ENCODE results near the gene SPINT1.

The SPINT1 gene

GRCh38 chr15:40858706-40859105 lies 14.9 kb downstream of the SPINT1 start:
- Histone ChIP-seq H3K27ac (ENCODE audit: extremely low read depth, low read depth, low read length) (no peak overlapping the region), H3K4me1 (ENCODE audit: control insufficient read depth, insufficient read depth, low read length) (no peaks in the 10 kb centered on the region), H3K9me3 (ENCODE audit: control insufficient read depth, insufficient read depth, low read depth, low read length) (no peaks in the 10 kb centered on the region), H3K4me3 (ENCODE audit: low read depth, low read length) (no peak overlapping the region), H3K36me3 (ENCODE audit: control insufficient read depth in 2 of 2, insufficient read depth in 1 of 2, low read length in 2 of 2) (peaks cover 0 to 26% of the 10 kb centered on the region in 2 experiments; a peak in 1 of 3 replicates)
- TF ChIP-seq ZNF366 (tag by site-specific recombination; conservative IDR thresholded peaks at IDR 0.05) (no peak), SP7 (tag by site-specific recombination; IDR thresholded peaks at IDR 0.05) (no peak), ZNF155 (tag by site-specific recombination; IDR thresholded peaks at IDR 0.05) (no peak), PRDM1 (tag by site-specific recombination; IDR thresholded peaks at IDR 0.05) (no peak), ZBTB11 (tag by site-specific recombination; conservative IDR thresholded peaks at IDR 0.05; ENCODE audit: low read depth) (no peak), ZNF23 (tag by site-specific recombination; IDR thresholded peaks at IDR 0.05; ENCODE audit: borderline replicate concordance) (no peak), YY1 (tag by site-specific recombination; IDR thresholded peaks at IDR 0.05) (no peak), SETDB1 (IDR thresholded peaks at IDR 0.05; ENCODE audit: insufficient read length, low read length) (no peak), ZNF169 (tag by site-specific recombination; IDR thresholded peaks at IDR 0.05) (no peak), ZIC2 (tag by site-specific recombination; IDR thresholded peaks at IDR 0.05) (no peak), ZNF701 (tag by site-specific recombination; IDR thresholded peaks at IDR 0.05) (no peak), ZBTB17 (tag by site-specific recombination; IDR thresholded peaks at IDR 0.05) (no peak), HOXC10 (CRISPR knock-in tag; IDR thresholded peaks at IDR 0.05) (no peak), GLIS2 (tag by site-specific recombination; IDR thresholded peaks at IDR 0.05) (no peak), ZNF24 (tag by site-specific recombination; IDR thresholded peaks at IDR 0.05) (no peak), ZNF704 (tag by site-specific recombination; IDR thresholded peaks at IDR 0.05) (no peak), ELK4 (IDR thresholded peaks at IDR 0.05; ENCODE audit: borderline replicate concordance, low read depth, low read length) (no peak), ZNF561 (tag by site-specific recombination; IDR thresholded peaks at IDR 0.05; ENCODE audit: borderline replicate concordance) (no peak)
- POLR2A ChIA-PET = interaction anchor here (1.0 to 3.8 kb wide), 7 partner anchors 11 to 164 kb away, joined by 3 to 49 read pairs (median 6); partner anchors contain the start of genes RAD51, RHOV, SPINT1 and VPS18
- CTCF ChIA-PET = interaction anchor here (0.5 to 7.7 kb wide), 31 partner anchors 10 to 649 kb away, joined by 3 to 187 read pairs (median 4); partner anchors contain the start of genes PPP1R14D, SPINT1, VPS18 and ZFYVE19

- Histone ChIP-seq H3K4me3 (ENCODE audit: low read depth, low read length) (no peak overlapping the region), H3K4me1 (ENCODE audit: control insufficient read depth, insufficient read depth, low read length) (no peaks in the 10 kb centered on the region), H3K27ac (ENCODE audit: extremely low read depth, low read depth, low read length) (no peak overlapping the region), H3K36me3 (ENCODE audit: control insufficient read depth in 2 of 2, insufficient read depth in 1 of 2, low read length in 2 of 2) (peaks cover 0 to 21% of the 10 kb centered on the region in 2 experiments; a peak in 1 of 3 replicates), H3K9me3 (ENCODE audit: control insufficient read depth, insufficient read depth, low read depth, low read length) (no peaks in the 10 kb centered on the region)
- CTCF ChIA-PET = interaction anchor here (0.6 to 7.7 kb wide), 24 partner anchors 11 to 331 kb away, joined by 3 to 187 read pairs (median 4); partner anchors contain the start of genes PPP1R14D, SPINT1, VPS18 and ZFYVE19
- POLR2A ChIA-PET = interaction anchor here (1.0 to 3.8 kb wide), 5 partner anchors 12 to 165 kb away, joined by 3 to 49 read pairs (median 6); partner anchors contain the start of genes RAD51, RHOV and VPS18
- 0 out of 2 replicates have a peak, but pooled peaks have one; percentile 15 for TF ChIP-seq GLIS1 (tag by site-specific recombination; IDR thresholded peaks at IDR 0.05)
- TF ChIP-seq ZBTB17 (tag by site-specific recombination; IDR thresholded peaks at IDR 0.05) = 0 out of 2 replicates have a peak, but pooled peaks have one; percentile 58
- TF ChIP-seq CTCF (tag by site-specific recombination; IDR thresholded peaks at IDR 0.05) = peak; percentile 74; the same call in 1 of the 2 replicates
- no peak for TF ChIP-seq ZNF785 (tag by site-specific recombination; IDR thresholded peaks at IDR 0.05)
- TF ChIP-seq ZNF37A (tag by site-specific recombination; IDR thresholded peaks at IDR 0.05) = no peak
- no peak for TF ChIP-seq ZNF621 (tag by site-specific recombination; IDR thresholded peaks at IDR 0.05)
- no peak for TF ChIP-seq ZNF2 (tag by site-specific recombination; IDR thresholded peaks at IDR 0.05)
- no peak for TF ChIP-seq PRDM1 (tag by site-specific recombination; IDR thresholded peaks at IDR 0.05)
- TF ChIP-seq ZNF292 (tag by site-specific recombination; IDR thresholded peaks at IDR 0.05; ENCODE audit: borderline replicate concordance, low read depth) = no peak
- TF ChIP-seq ZEB2 (tag by site-specific recombination; IDR thresholded peaks at IDR 0.05) = 0 out of 2 replicates have a peak, but pooled peaks have one; percentile 17
- TF ChIP-seq ZBTB7A (tag by site-specific recombination; IDR thresholded peaks at IDR 0.05; ENCODE audit: low read depth) = no peak
- no peak for TF ChIP-seq KLF10 (tag by site-specific recombination; IDR thresholded peaks at IDR 0.05)
- peak; percentile 38 for TF ChIP-seq ZNF341 (tag by site-specific recombination; IDR thresholded peaks at IDR 0.05; ENCODE audit: low read depth)
These were observed 15.5 kb downstream of the SPINT1 start for GRCh38 chr15:40859206-40859851.
